ENCODE data around the gene USF3.

Gene USF3, protein sequence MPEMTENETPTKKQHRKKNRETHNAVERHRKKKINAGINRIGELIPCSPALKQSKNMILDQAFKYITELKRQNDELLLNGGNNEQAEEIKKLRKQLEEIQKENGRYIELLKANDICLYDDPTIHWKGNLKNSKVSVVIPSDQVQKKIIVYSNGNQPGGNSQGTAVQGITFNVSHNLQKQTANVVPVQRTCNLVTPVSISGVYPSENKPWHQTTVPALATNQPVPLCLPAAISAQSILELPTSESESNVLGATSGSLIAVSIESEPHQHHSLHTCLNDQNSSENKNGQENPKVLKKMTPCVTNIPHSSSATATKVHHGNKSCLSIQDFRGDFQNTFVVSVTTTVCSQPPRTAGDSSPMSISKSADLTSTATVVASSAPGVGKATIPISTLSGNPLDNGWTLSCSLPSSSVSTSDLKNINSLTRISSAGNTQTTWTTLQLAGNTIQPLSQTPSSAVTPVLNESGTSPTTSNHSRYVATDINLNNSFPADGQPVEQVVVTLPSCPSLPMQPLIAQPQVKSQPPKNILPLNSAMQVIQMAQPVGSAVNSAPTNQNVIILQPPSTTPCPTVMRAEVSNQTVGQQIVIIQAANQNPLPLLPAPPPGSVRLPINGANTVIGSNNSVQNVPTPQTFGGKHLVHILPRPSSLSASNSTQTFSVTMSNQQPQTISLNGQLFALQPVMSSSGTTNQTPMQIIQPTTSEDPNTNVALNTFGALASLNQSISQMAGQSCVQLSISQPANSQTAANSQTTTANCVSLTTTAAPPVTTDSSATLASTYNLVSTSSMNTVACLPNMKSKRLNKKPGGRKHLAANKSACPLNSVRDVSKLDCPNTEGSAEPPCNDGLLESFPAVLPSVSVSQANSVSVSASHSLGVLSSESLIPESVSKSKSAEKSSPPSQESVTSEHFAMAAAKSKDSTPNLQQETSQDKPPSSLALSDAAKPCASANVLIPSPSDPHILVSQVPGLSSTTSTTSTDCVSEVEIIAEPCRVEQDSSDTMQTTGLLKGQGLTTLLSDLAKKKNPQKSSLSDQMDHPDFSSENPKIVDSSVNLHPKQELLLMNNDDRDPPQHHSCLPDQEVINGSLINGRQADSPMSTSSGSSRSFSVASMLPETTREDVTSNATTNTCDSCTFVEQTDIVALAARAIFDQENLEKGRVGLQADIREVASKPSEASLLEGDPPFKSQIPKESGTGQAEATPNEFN (N-terminal part only)

DNA sequence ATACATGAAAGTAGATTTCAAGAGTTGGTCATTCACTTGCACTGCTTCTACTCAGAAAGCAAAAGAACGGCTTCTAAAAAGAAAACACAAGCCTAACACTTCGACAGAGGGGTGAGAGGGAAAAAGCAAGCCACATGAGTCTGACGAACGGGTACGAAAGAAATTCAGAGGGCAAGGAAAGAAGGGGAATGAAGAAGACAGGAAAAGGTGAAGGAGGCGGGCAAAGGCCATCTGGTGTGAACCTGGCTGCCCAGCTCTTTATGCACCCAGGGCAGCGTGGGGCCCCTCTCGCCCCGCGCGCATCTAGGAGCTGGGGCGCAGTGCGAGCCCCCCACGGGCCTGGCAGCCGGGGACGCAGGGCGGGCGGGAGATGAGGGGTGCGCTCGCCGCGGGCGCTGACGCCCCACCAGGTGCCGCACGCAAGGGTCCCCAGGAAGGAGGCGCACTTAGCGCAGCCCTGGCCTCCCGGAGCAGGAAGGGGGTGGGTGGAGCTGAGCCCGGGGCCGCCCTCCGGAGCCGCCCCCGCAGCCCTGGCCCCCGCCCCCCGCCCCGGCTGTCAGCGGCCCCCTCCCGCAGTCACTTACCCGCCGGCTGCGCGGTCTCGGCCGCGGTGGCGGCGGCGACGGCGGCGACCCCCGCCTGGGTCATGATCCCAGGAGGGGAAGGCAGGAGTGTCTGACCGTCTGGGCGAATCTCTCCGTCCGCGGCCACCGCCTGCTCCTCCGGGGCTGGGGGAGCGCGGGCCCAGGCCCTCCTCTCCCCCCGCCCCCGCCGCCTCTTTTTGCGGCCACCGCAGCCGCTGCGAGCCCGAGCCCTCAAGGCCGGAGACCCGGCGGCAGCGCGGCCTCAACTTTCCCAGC is at the start of gene USF3:
USF3 (minus strand) TSS at position 857 of the 860 bp plus-strand sequence. CDS start 21,764 bp downstream, outside the sequence.
- peak; percentile 68 for DNase-seq

DNA sequence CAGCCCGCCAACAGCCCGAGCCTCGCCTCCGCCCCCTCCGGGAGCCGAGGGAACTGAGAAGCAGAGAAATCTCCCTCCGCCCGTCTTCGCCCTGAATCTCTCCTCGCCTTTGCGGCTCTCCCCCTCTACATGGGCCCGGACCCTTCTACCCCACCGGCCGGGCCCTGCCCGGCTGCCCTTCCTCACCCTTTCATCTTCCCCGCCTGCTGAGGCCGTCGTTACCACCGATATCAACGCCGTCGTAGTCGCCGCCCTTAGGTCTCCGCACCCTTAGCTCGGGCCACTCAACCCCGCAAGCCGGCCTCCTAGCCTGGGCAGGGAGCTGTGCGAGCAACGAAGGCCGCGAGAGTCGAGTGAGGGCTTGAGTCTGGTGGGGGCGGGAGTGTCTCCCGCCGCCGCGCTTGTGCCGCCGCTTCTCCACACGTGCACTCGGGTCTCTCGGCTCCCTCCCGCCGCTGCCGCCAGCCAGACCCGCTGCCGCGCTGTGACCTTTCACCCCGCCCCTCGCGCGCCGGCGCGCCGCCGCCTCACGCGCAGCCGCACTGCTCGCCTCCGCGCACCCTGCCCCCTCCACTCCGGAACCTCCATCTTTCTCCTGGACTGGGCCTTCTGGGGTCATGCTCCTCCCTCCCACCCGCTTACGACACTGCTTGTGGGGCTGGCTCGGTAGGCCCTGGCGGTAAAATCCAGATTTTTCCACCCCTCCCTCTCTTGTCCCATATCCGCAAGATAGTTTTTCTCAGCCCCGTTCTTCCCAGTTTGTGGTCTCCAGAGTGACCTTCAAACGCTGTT is 49.5 kb upstream of the USF3 start, which contains the start of gene NAA50:
NAA50 (minus strand) TSS at position 494 of the 792 bp plus-strand sequence; CDS start at position 194, 300 bp downstream.
- DNase-seq, result peak; percentile 94

- peak; percentile 88 for DNase-seq
These were observed 48.7 kb upstream of the USF3 start for GRCh38 chr3:113744941-113745755.

DNA sequence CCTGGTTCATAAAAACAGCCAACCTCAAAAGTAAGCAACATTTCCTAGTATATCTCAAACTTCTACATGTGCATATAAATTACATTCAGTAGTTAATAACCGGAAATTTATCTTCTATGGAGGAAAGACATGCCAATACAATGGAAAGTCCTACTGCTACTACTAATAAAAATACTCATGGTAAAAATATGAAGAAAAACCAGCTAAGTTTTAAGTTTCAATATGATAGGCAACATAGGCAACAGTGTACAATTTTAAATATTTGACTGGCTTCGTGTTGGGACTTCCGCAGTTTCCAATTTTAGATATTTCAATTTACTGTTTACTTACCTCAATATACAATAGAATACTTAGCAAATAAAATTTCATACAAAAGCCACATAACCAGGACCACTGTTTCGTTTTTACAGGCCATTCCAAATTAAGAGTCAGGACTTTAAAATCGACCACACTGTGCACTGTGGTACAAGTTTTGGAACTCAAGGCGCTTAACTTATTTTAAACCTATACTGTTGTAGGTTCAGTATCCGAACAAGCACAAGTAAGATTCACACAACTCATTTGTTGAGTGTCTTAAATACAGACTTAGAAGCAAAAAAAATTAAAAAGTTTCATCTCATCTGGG is 46.7 kb upstream of the USF3 start:
- no peak for DNase-seq

GRCh38 chr3:113741620-113742019 is 45.2 kb upstream of the USF3 start:
- DNase-seq, result no peak

DNA sequence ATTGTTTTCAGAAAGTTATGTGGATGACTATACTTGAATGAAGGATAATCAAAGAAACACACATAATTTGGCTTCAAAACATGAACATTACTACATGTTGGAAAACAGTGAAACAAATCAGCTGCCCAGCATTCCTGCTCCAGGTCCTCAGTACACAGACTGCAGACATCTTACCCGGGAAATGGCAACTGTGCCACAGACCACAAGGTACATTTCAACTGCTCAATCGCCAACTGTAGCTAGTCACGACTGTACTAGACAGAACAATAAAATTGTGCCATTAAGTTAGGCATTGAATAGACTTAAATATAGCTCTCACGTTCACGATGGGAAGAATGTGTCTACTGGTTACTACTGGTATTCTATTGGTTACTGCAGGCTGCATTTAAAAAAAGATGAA is 44.6 kb upstream of the USF3 start:
- DNase-seq, result no peak

- DNase-seq, result peak; percentile 69
These were observed 40.2 kb upstream of the USF3 start for GRCh38 chr3:113736548-113737089.

DNA sequence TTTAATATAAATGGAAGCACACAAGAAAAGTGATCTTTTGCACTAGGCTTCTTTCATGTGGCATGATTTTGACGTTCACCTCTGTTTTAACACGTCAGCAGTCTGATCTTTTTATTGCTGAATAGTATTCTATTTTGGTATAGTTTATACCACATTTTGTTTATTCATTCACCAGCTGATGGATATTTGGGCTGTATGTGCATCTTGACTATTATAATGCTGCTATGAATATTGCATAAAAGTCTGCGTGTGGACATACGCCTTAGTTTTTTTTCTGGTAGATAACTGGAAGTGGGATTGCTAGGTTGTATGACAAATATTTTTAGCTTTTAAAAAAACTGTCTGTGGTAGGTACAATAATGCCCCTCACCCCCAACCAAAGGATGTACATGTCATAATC is 35.3 kb upstream of the USF3 start:
- DNase-seq, result no peak

- no peak for DNase-seq
These were observed 34.1 kb upstream of the USF3 start for GRCh38 chr3:113730550-113730949.

DNA sequence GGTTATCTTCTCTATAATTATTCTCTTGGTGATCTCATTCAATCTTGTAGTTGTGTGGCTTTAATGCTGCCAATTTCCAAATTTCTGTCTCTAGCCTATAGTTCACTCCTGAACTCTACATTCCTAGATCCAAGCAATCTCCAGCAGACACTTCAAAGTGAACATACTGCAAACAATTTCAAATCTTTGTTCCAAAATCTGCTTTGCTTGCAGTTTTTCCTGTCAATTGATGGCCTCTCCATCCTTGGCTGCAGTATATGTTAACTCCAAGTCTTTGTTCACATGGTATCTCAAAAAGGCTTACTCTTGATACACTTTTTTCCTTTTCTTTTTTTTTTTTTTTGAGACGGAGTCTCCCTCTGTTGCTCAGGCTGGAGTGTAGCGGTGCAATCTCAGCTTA is 32.2 kb upstream of the USF3 start:
- no peak for DNase-seq

- DNase-seq, result no peak
These were observed 25.2 kb upstream of the USF3 start for GRCh38 chr3:113721636-113722035.

GRCh38 chr3:113719758-113720157 is 23.3 kb upstream of the USF3 start:
- DNase-seq, result no peak

DNA sequence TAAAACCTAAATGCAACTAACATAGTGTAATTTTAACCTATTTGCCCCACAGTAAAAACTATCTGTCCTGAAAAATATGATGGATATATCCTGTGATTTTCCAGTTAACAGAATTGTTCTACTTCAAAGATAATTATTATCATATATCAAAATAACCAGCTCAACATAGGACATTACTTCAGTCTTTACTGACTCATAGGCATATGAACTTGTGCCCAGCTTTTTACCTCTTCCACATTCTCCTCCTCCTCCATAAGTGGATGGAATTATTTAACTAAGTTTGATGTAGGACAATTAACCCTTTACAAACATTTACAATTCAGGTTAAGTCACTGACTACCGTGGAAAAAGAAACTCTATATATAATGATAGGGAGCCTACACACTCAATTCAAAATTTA is 22.9 kb upstream of the USF3 start:
- no peak for DNase-seq

DNA sequence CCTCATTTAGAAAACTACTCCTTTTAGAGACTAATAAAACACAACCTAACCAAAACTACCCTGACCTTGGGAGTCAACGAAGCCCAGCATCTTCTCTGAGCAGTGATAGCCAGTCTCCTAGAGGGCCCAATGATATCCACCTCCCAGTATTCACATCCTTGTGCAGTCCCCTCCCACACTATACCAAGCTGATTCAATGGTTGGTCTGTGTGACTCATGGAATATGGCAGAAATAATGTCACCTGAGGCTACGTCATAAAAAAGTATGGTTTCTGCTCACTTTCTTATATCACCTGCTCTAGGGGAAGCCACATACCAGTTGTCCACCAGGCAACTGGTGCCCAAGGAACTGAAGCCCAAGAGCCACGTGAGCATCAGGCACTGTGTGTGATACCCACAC is 21.4 kb upstream of the USF3 start:
- DNase-seq, result no peak

GRCh38 chr3:113717308-113717707 is 20.9 kb upstream of the USF3 start:
- no peak for DNase-seq

DNA sequence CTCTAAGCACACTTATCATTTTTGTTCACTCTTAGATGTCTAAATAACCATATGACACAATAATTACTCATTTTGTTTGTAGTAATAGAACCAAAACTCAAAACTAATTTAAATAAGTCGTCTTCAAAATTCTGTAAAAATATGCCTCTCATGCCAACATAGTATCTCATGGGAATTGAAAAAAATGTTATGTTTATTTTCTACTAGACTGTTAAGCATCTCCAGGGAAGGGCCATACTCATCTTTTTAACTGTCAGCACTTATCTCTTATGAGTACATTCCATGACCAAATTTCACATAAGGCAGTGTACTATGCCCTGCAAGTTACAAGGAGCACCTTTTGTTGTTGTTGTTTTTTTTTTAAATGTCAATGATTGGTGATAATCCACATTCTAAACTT is 18.3 kb upstream of the USF3 start:
- no peak for DNase-seq

DNA sequence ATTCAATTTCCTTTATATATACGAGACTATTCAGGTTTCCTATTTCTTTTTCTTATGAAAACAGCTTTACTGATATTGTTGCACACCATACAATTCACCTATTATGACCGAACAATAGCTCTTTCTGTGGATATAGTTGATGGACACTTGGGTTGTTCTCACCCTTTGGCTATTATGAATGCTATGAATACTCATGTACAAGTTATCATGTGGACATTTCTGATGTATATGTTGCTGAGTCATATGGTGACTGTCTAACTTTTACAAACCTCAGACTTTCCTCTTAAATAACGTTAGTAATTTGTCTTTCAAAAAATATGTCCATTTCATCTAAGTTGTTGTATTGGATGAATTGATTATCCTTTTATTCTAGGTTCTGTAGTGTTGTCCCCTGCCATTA is 15.7 kb upstream of the USF3 start:
- peak; percentile 26 for DNase-seq

- no peak for DNase-seq
These were observed 11.4 kb upstream of the USF3 start for GRCh38 chr3:113707835-113708234.

DNA sequence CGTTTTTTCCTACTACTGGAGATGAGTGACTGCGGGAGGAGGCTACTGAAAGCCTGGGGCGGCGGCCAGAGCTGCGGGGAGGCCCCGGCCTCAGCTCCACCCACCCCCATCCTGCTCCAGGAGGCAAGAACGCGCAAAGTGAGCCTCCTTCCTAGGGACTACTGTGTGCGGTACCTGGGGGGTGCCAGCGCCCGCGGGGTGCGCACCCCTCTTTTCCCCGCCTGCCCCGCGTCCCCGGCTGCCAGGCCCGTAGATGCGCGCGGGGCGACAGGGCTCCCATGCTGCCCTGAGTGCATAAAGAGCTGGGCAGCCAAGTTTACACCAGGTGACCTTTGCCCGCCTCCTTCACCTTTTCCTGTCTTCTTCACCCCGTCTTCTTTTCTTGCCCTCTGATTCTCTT is 2.5 kb upstream of the USF3 start:
- no peak for DNase-seq
